Bone marrow (tissue), 2 donors: ENCODE results near the gene CCDC85C.

Experiments used
- DNase-seq, 2 donors: peaks; one replicate each; lab custom pipeline; 2025; lab: John Stamatoyannopoulos, UW

Gene CCDC85C

GRCh38 chr14:99522025-99522401 is 82.0 kb downstream of the CCDC85C start:
- no peak for DNase-seq

GRCh38 chr14:99521176-99522024 is 82.6 kb downstream of the CCDC85C start:
- no peak for DNase-seq

- no peak for DNase-seq
Observed at GRCh38 chr14:99520571-99521081, 83.4 kb downstream of the CCDC85C start.

GRCh38 chr14:99519931-99520421 is 84.0 kb downstream of the CCDC85C start:
- no peak for DNase-seq

- DNase-seq, result no peak
Observed at GRCh38 chr14:99519347-99519881, 84.6 kb downstream of the CCDC85C start.

GRCh38 chr14:99518441-99519346 is 85.3 kb downstream of the CCDC85C start:
- peak; percentile 18 to 32 for DNase-seq

GRCh38 chr14:99517643-99518381 is 86.2 kb downstream of the CCDC85C start:
- DNase-seq, result no peak

- no peak for DNase-seq
Observed at GRCh38 chr14:99516871-99517642, 87.0 kb downstream of the CCDC85C start.

GRCh38 chr14:99516156-99516870 is 87.7 kb downstream of the CCDC85C start:
- DNase-seq, result no peak

GRCh38 chr14:99515301-99516155 is 88.5 kb downstream of the CCDC85C start:
- no peak for DNase-seq

- DNase-seq, result no peak
Observed at GRCh38 chr14:99514552-99515300, 89.3 kb downstream of the CCDC85C start.

- no peak for DNase-seq
Observed at GRCh38 chr14:99513946-99514551, 90.0 kb downstream of the CCDC85C start.

- no peak for DNase-seq
Observed at GRCh38 chr14:99513183-99513694, 90.8 kb downstream of the CCDC85C start.

- DNase-seq, result no peak
Observed at GRCh38 chr14:99512571-99513182, 91.3 kb downstream of the CCDC85C start.

GRCh38 chr14:99512110-99512449 is 91.9 kb downstream of the CCDC85C start:
- no peak for DNase-seq

GRCh38 chr14:99511421-99512109 is 92.4 kb downstream of the CCDC85C start:
- DNase-seq, result no peak
